ENCODE data around the gene CABP1. TPM values are rescaled to one million over a fixed set of nuclear protein-coding genes. Genes with fewer than 3 reads are reported as not detected.

Gene CABP1
- total and polyA plus RNA-seq, 2 of the 13 experiments (the other 11 are each of a cell fraction or from before 2014, with no cell fraction given): not detected

- TF ChIP-seq ZBTB40 (IDR thresholded peaks at IDR 0.05): no peak
- no peak for TF ChIP-seq ZBTB40 (CRISPR knock-in tag; IDR thresholded peaks at IDR 0.05)
These were observed 10.1 kb upstream of the CABP1 start (continued) for GRCh38 chr12:120630104-120630892.

GRCh38 chr12:120631097-120631496 is 9.3 kb upstream of the CABP1 start:
- FAIRE-seq: no peak
- H2AFZ ChIP-seq (ENCODE audit: low read length): no peak overlapping the region
- ATAC-seq: no peak
- H3K9ac ChIP-seq (ENCODE audit: insufficient read depth, low read depth, low read length): no peak overlapping the region
- no peaks in the 10 kb centered on the region for H4K20me1 ChIP-seq (ENCODE audit: insufficient read depth, low read length)
- H3K36me3 ChIP-seq (replicated peaks in 1 of 2; ENCODE audit: control insufficient read depth in 1 of 2, insufficient read depth in 2 of 2, low read length in 2 of 2): no peaks in the 10 kb centered on the region
- no peaks in the 10 kb centered on the region for H3K9me3 ChIP-seq (ENCODE audit: low read length)
- no peaks in the 10 kb centered on the region for H3K79me2 ChIP-seq (ENCODE audit: insufficient read depth, low read length)
- in situ Hi-C loops (cut with HindIII; ENCODE audit: extremely low pct_ligation_motif_present, low pct_unique_long_range_greater_than_20kb) (no loop called here), intact Hi-C loops (cut with micrococcal nuclease; ENCODE audit: unreplicated experiment) (no loop called here)
- BruUV-seq (replicated peaks): no TSS peak
- ChIA-PET POLR2A (interaction anchor here (0.6 kb wide), 1 partner anchor 301 kb away, joined by 4 read pairs; no protein-coding TSS in a partner anchor), CTCF (ENCODE audit: low intra/inter-chr PET ratio, low total read pairs) (no interaction called here)
- DNase-seq (ENCODE audit: low spot score): no peak
- WGBS (ENCODE audit: low lambda C conversion rate): 24% methylated on average over 4 of the region's 5 CpGs
- no peak overlapping the region for H3K27ac ChIP-seq (ENCODE audit: extremely low read length, insufficient read depth, low read length)
- no peak overlapping the region for H3K4me2 ChIP-seq (ENCODE audit: low read depth, low read length)
- H3K27me3 ChIP-seq (ENCODE audit: control insufficient read depth in 1 of 2, insufficient read depth in 2 of 2, low read length in 2 of 2): peaks cover 0 to 14% of the 10 kb centered on the region in 2 experiments
- no peak overlapping the region for H3K4me3 ChIP-seq (replicated peaks in 1 of 3; ENCODE audit: insufficient read depth in 1 of 3, low read depth in 2 of 3, low read length in 3 of 3)
- H3K4me1 ChIP-seq (ENCODE audit: insufficient read depth, low read length): peaks cover 10% of the 10 kb centered on the region; the same call in 1 of the 2 replicates
- TF ChIP-seq ZNF773 (CRISPR knock-in tag; IDR thresholded peaks at IDR 0.05; ENCODE audit: borderline replicate concordance): no peak
- no peak for TF ChIP-seq ATF1 (CRISPR knock-in tag; IDR thresholded peaks at IDR 0.05)
- TF ChIP-seq ZNF180 (CRISPR knock-in tag; IDR thresholded peaks at IDR 0.05; ENCODE audit: borderline replicate concordance, low read depth): no peak
- no peak for TF ChIP-seq ZNF354B (CRISPR knock-in tag; IDR thresholded peaks at IDR 0.05)
